NCI-H187 (cell line): ENCODE results near the gene ANKMY1.

Experiments used
- DNase-seq, 2 experiments: peaks; one replicate each; lab custom pipeline; 2025; lab: John Stamatoyannopoulos, UW

Gene ANKMY1, protein sequence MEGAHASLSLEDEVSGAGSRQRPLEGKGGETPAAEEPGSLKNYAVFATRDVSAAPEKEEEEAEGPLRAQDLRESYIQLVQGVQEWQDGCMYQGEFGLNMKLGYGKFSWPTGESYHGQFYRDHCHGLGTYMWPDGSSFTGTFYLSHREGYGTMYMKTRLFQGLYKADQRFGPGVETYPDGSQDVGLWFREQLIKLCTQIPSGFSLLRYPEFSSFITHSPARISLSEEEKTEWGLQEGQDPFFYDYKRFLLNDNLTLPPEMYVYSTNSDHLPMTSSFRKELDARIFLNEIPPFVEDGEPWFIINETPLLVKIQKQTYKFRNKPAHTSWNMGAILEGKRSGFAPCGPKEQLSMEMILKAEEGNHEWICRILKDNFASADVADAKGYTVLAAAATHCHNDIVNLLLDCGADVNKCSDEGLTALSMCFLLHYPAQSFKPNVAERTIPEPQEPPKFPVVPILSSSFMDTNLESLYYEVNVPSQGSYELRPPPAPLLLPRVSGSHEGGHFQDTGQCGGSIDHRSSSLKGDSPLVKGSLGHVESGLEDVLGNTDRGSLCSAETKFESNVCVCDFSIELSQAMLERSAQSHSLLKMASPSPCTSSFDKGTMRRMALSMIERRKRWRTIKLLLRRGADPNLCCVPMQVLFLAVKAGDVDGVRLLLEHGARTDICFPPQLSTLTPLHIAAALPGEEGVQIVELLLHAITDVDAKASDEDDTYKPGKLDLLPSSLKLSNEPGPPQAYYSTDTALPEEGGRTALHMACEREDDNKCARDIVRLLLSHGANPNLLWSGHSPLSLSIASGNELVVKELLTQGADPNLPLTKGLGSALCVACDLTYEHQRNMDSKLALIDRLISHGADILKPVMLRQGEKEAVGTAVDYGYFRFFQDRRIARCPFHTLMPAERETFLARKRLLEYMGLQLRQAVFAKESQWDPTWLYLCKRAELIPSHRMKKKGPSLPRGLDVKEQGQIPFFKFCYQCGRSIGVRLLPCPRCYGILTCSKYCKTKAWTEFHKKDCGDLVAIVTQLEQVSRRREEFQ

DNA sequence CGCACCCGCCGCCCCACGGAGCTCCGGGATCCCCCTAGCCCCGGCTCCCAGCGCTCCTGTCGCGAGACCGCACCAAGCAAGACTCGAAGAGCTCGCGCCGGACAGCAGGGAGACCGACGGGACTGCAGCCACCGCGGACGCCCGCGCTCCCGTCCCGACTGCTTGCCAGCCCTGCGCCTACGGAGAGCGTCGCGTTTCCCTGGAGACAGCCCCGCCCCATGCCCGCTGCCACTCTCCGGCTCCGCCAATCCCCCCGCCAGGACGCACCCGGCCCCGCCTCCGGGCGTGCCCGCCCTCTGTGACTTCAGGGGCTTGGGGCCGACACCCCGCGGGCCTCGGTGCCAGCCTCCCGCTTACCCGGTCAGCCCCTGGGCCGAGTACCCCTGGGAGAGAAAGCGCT is at the start of gene ANKMY1:
ANKMY1 (minus strand) TSS at position 181 of the 400 bp plus-strand sequence. CDS start 653 bp downstream, outside the sequence.
- DNase-seq = no peak

DNA sequence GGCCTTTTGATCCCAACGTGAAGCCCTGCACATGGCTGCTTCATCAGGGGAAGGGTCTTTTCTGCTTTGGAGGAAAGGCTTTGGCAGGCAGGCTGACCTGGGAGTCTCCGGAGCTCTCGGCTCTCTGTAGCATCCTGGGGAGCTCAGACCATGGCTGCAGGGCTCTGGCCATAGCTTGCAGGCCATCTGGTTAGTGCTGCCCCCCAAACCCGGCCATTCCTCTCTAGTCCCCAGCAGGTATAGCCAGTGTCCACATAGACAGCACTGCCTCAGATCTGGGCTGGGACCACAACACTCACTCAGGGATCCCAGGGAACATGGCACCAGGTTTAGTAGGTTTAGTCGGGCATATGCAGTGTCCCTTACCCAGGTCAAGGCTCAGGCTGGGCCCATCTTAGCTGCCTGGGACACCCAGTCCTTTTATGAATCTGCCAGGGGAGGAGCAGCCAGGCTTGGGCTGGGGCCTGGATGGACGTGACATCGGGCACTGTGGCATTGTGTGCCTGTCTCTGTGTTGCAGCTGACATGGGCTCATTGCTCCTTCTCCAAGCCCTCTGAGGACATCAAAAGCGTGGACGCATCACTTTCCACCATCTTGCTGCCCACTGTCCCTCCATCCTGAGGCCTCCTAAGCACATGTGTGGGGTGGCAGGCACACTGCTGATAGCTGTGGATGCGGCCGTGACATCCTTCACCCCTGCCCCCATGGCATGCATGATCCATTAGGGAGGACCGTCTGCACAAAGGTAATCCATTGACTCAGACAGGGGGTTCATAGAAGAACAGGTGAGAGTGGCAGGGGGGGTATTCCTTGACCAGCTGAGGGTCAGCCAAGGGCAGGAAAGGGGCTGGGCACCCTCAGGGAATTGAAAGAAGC is 48.3 kb upstream of the ANKMY1 start:
- no peak for DNase-seq

DNA sequence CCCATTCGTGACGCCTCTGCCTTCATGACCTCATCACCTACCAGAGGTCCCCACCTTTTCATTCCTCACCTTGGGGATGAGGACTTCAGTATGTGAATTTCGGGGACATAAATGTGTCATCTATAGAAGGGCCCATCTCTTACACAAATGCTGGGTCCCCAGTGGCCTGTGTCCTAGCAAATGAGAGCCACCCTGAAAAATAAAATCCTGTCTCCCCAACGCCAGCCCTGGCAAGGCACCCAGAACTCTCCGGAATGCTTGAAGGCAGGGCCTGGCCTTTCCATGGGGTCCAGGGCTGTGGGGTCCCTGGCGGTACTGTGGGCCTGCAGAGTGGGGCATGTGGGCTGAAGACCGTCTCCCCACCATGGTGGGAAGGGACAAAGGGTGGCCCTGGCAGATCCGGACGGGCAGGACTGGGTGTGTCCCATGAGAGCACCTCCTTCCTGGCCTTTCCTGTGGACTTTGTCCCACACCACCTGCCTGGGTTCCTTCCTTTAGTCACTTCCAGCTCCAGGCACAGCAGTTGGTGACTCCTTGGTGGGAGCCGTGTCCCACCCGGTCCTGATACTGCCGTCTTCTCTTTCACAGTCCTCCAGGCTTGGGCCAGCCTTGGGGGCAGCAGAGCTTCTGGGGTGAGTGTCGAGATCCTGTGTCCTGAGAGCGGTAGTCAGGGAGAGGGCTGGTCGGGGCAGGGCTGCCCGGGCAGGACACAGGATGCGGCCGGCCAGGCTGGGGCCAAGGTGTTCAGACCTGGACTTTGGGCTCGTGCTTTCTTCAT is 47.3 kb upstream of the ANKMY1 start:
- no peak for DNase-seq

GRCh38 chr2:240604291-240604938 is 46.6 kb upstream of the ANKMY1 start:
- no peak for DNase-seq

DNA sequence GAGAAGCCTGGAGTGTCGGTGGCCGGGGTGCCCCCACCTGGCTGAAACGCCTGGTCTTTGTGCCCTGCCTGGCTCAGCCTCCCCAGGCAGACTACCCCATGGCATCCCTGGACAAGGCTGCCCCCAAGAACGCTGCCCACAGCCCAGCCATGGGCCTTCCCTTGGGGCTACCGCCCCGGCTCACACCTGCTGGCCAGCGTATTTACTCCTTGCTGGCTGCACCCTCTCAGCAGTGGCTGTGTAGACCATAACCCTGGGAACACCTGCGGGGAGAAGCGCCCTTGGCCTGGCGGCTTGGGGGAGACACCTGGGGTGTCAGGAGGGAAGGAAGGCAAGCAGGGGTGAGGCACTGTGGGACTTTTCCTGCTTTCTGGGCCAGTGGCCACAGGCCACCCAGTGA is 46.1 kb upstream of the ANKMY1 start:
- DNase-seq = no peak

DNA sequence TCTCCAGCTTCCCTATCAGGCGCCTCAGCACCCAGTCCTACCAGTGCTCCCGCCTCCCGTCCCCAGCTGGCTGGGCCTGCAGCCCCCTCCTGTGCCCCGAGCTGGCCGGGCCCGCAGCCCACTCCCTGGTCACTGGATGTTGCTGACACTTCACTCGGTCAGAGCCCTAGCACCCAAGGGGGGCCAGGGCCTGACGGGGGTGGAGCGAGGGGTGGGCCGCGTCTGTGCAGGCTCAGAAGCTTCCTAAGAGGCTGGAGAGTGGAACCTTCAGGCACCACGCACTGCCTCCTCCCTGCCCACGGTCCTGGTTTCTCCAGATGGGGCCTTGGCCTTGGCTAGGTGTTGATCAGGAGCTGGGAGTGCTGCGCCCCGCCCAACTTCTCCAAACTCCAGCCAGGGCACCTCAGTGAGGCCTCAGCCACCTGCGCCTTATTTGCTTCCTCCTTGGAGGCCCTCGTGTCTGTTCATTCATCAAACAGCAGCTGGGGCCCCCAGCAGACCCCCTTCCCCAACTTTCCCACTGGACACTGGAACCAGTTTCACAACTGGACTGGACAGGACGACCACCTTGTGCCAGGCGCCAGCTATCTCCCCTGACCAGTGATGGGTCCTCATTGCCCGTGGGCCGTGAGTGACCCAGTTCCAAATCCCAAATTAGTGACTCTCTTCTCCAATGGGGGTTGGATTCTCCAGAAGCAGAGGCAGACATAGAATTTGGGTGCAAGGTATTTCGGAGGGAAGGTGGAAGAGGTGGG is 45.5 kb upstream of the ANKMY1 start:
- no peak for DNase-seq

DNA sequence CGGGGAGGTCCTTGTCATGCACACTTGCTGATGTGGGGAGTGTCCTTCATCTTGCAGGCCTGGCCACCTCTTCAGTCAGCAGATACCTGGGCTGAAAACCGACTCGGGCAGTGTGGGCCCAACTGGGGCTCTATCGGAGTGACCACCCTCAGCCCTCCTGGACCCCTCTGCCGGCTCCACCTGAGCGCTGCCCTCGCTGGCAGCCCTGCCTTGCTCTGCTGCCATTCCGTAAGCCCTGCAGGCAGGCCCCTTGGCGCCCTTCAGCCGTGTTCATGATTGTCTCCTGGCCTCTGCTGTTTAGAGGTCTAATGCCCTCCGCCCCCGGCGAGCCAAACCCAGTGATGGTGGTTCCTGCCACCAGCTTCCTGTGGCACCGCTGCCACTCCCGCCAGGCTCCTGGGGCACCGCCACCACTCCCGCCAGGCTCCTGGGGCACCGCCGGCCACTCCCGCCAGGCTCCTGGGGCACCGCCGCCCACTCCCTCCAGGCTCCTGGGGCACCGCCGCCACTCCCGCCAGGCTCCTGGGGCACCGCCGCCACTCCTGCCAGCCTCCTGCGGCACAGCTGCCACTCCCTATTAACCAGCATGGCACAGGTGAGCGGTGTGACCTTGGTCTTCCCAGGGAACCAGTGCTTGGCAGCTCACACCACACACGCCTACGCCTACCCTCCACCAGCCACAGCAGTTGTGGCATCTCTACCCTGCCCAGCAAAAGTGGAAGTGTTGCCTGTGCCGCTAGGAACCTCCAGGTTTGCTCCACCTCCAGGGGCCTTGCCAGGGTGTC is 44.7 kb upstream of the ANKMY1 start:
- no peak for DNase-seq

GRCh38 chr2:240601831-240602160 is 44.0 kb upstream of the ANKMY1 start:
- no peak for DNase-seq

DNA sequence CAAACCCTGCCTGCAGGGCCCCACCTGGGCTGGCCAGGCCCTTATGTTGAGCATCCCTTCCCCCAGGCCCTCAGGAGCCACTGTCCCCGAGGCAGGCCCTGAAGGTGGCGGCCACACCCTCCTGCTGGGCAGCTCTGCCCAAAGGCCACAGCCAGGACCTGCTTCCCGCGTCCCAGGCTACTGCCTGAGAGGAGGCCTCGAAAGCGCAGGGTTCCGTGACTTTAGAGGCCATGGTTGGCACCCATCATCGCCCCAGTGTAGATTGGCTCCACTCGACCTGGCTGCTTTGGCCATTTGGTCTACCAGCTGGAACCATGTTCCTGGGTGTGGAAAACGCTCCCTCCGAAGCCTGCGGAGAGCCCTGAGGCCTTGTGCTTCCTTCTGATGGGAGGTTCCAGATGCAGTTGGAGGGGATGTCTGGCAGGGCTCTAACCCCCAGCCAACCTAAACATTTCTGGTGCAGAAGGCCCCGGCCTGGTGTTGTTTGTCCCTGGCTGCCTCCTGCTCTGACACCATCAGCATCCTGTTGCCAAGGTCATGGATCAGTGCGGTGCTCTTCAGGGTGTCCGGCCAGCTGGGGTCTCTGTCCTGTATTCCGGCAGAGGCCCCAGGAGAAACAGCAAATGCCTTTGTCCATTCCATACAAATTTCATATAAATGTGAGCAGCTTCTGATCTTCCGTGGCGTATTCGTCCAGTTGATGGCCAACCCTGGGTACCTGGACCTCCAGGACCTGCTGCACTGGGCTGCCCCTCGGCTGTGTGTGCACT is 43.5 kb upstream of the ANKMY1 start:
- no peak for DNase-seq

GRCh38 chr2:240600451-240600961 is 42.7 kb upstream of the ANKMY1 start:
- DNase-seq = no peak

DNA sequence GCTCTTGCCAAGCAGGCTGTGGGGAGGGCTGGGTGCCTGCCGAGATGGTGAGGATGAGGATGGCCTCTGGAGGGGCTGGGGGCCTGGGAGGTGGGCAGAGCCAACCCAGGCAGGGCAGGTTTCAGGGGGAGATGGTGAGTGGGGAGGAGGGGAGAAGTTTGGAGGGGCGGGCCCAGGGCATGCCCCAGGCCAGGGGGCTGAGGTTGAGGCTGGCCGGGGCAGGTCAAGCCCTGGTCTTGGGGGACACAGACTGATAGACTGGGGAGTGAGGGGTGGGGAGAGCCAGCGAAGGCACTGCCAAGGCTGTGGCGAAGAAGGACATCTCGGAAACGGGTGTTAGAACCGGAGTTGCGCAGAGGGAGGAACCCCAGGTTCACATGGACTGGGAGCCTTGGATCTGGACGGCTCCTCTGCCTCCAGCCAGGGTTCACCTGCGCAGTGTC is 41.4 kb upstream of the ANKMY1 start:
- no peak for DNase-seq

- DNase-seq = no peak
Measured at GRCh38 chr2:240598311-240598911, 40.6 kb upstream of the ANKMY1 start.

- DNase-seq = no peak
Measured at GRCh38 chr2:240597419-240598181, 39.8 kb upstream of the ANKMY1 start.

GRCh38 chr2:240597054-240597418 is 39.2 kb upstream of the ANKMY1 start:
- no peak for DNase-seq

GRCh38 chr2:240596491-240596931 is 38.7 kb upstream of the ANKMY1 start:
- DNase-seq = no peak

- DNase-seq = no peak
Measured at GRCh38 chr2:240596080-240596460, 38.3 kb upstream of the ANKMY1 start.
